OCI-LY7 (cell line): Measurements from ENCODE around the gene ARHGEF3. TPM values are rescaled to one million over a fixed set of nuclear protein-coding genes. Genes with fewer than 3 reads are reported as not detected.

Experiments
- BruUV-seq: library from RNA; stranded (reverse); fragments of 400-500 nt; replicated peaks from 2 replicates; lab custom pipeline; 2021; lab: Mats Ljungman, UMichigan
- CTCF ChIA-PET: fragments of 300-600 bp; sonication (Branson Sonifier 250); formaldehyde crosslinking; loops from one replicate; lab custom pipeline; 2022; ENCODE audit warnings: antibody characterized with exemption; ENCODE audit not compliant: unreplicated experiment; lab: Charles Lee
- POLR2A ChIA-PET: fragments of 300-600 bp; sonication (Branson Sonifier 250); formaldehyde crosslinking; loops from one replicate; lab custom pipeline; 2022; ENCODE audit warnings: antibody characterized with exemption; lab: Charles Lee
- DNase-seq: peaks from one replicate; pipeline ENCODE4 v3.0.0-alpha.2; 2015; ENCODE audit warnings: low spot score
- H2AFZ ChIP-seq: fragments of 200-600 bp; sonication (generic), shearing (Covaris generic); 2 replicates; pipeline ENCODE4 v1.6.1; 2014; ENCODE audit warnings: mild to moderate bottlenecking, antibody characterized with exemption, low read length, moderate library complexity
- H3K27ac ChIP-seq: fragments of 200-600 bp; sonication (generic); 2 replicates; pipeline ENCODE4 v1.5.1; 2014; ENCODE audit warnings: mixed run types, low read depth, mild to moderate bottlenecking, moderate library complexity, low read length, inconsistent platforms; ENCODE audit not compliant: poor library complexity, severe bottlenecking
- H3K36me3 ChIP-seq: fragments of 200-600 bp; sonication (generic); 2 replicates; pipeline ENCODE4 v1.6.1; 2014; ENCODE audit warnings: mild to moderate bottlenecking, antibody characterized with exemption, low read length, moderate library complexity, mixed read lengths; ENCODE audit not compliant: insufficient read depth
- H3K4me1 ChIP-seq: fragments of 200-600 bp; sonication (generic); 2 replicates; pipeline ENCODE4 v1.5.1; 2014; ENCODE audit warnings: mild to moderate bottlenecking, low read length; ENCODE audit not compliant: insufficient read depth, poor library complexity, severe bottlenecking
- H3K4me2 ChIP-seq: fragments of 200-600 bp; sonication (generic); 2 replicates; pipeline ENCODE4 v1.6.1; 2014; ENCODE audit warnings: mild to moderate bottlenecking, low read length
- H3K4me3 ChIP-seq: fragments of 200-600 bp; sonication (generic); 2 replicates; pipeline ENCODE4 v1.5.1; 2014; ENCODE audit warnings: mild to moderate bottlenecking, low read depth, low read length; ENCODE audit not compliant: poor library complexity, severe bottlenecking
- H3K79me2 ChIP-seq: fragments of 200-600 bp; sonication (generic); 2 replicates; pipeline ENCODE4 v1.6.1; 2016; ENCODE audit warnings: low read depth, mild to moderate bottlenecking, low read length, moderate library complexity, mixed read lengths; ENCODE audit not compliant: insufficient read depth
- H3K9me2 ChIP-seq: fragments of 200-600 bp; sonication (generic); 2 replicates; pipeline ENCODE4 v1.6.1; 2016; ENCODE audit warnings: mild to moderate bottlenecking, low read length, mixed read lengths; ENCODE audit not compliant: insufficient read depth
- H3K9me3 ChIP-seq: fragments of 200-600 bp; sonication (generic); 2 replicates; pipeline ENCODE4 v1.6.1; 2014; ENCODE audit warnings: mild to moderate bottlenecking, mixed run types, low read length, mixed read lengths
- H4K20me1 ChIP-seq: fragments of 200-600 bp; sonication (generic); 2 replicates; pipeline ENCODE4 v1.6.1; 2014; ENCODE audit warnings: mild to moderate bottlenecking, antibody characterized with exemption, low read length, moderate library complexity, mixed read lengths; ENCODE audit not compliant: insufficient read depth
- CTCF ChIP-seq: fragments of 200-600 bp; sonication (generic); conservative IDR thresholded peaks from 2 replicates; pipeline ENCODE4 v1.5.1; 2014; ENCODE audit warnings: mild to moderate bottlenecking, antibody characterized with exemption, low read length, moderate library complexity, mixed read lengths
- EZH2phosphoT487 ChIP-seq: fragments of 200-600 bp; sonication (generic); IDR thresholded peaks from 2 replicates; pipeline ENCODE4 v1.6.1; 2018; ENCODE audit warnings: low read depth, borderline replicate concordance, mild to moderate bottlenecking, mixed run types, antibody characterized with exemption, low read length, moderate library complexity, mixed read lengths
- intact Hi-C: fragments of 100-400 bp; cut with micrococcal nuclease; formaldehyde crosslinking; loops from one replicate; pipeline ENCODE4 v1.10.0; 2022; ENCODE audit not compliant: unreplicated experiment
- total RNA-seq, 2 experiments: library from RNA; depleted of rRNA in 1 of 2; stranded (reverse); fragments of >200 nt in 1 of 2; shearing (Covaris generic) in 1 of 2; gene quantifications; 2 replicates each; pipeline ENCODE4 v1.2.3, GENCODE V29; 2014 to 2022

The ARHGEF3 gene
- total RNA-seq, 2 experiments from 2014 or later: 14.1 to 26.9 TPM

- BruUV-seq: no TSS peak
- Histone ChIP-seq H3K4me3 (no peak overlapping the region), H3K4me1 (peaks cover 28% of the 10 kb centered on the region), H3K36me3 (no peaks in the 10 kb centered on the region; the same call in 1 of the 2 replicates), H3K4me2 (no peak overlapping the region), H3K9me3 (no peaks in the 10 kb centered on the region), H3K27ac (no peak overlapping the region), H3K79me2 (peaks cover 17% of the 10 kb centered on the region; the same call in 1 of the 2 replicates), H4K20me1 (peaks cover 9% of the 10 kb centered on the region; the same call in 1 of the 2 replicates), H3K9me2 (no peaks in the 10 kb centered on the region), H2AFZ (no peak overlapping the region)
- ChIA-PET POLR2A (interaction anchor here (0.7 to 0.9 kb wide), 2 partner anchors 13 to 23 kb away, joined by 3 to 4 read pairs; no protein-coding TSS in a partner anchor), CTCF (no interaction called here)
- intact Hi-C loops: no loop called here
- no peak for DNase-seq
- TF ChIP-seq CTCF: no peak
- TF ChIP-seq EZH2phosphoT487: no peak
Observed at GRCh38 chr3:56795829-56796185, 5.9 kb downstream of the ARHGEF3 start.

GRCh38 chr3:56795097-56795828, 6.5 kb downstream of the ARHGEF3 start:
- intact Hi-C loops: no loop called here
- DNase-seq: no peak
- POLR2A ChIA-PET: interaction anchor here (0.9 kb wide), 1 partner anchor 12 kb away, joined by 4 read pairs; no protein-coding TSS in a partner anchor
- Histone ChIP-seq H3K9me2 (no peaks in the 10 kb centered on the region), H3K9me3 (no peaks in the 10 kb centered on the region), H3K36me3 (no peaks in the 10 kb centered on the region; the same call in 1 of the 2 replicates), H2AFZ (no peak overlapping the region), H3K4me1 (peaks cover 23% of the 10 kb centered on the region), H3K4me3 (no peak overlapping the region), H3K4me2 (no peak overlapping the region), H3K79me2 (peaks cover 17% of the 10 kb centered on the region; the same call in 1 of the 2 replicates), H4K20me1 (0 out of 2 replicates have a peak, but pooled peaks cover 7% of the 10 kb centered on the region), H3K27ac (no peak overlapping the region)
- CTCF ChIA-PET: no interaction called here
- no TSS peak for BruUV-seq
- TF ChIP-seq CTCF (no peak), EZH2phosphoT487 (no peak)

GRCh38 chr3:56792193-56792592, 9.6 kb downstream of the ARHGEF3 start:
- TF ChIP-seq EZH2phosphoT487: no peak
- TF ChIP-seq CTCF: no peak
- BruUV-seq: no TSS peak
- intact Hi-C loops: no loop called here
- no peak overlapping the region for H3K27ac ChIP-seq
- POLR2A ChIA-PET: interaction anchor here (0.6 to 0.9 kb wide), 3 partner anchors 10 to 42 kb away, joined by 3 read pairs; partner anchors contain the start of gene ARHGEF3
- H3K4me1 ChIP-seq: peaks cover 11% of the 10 kb centered on the region
- no peaks in the 10 kb centered on the region; the same call in 1 of the 2 replicates for H3K36me3 ChIP-seq
- H3K9me3 ChIP-seq: no peaks in the 10 kb centered on the region
- CTCF ChIA-PET: no interaction called here
- H3K4me2 ChIP-seq: no peak overlapping the region
- no peak for DNase-seq
- no peak overlapping the region for H2AFZ ChIP-seq
- H3K9me2 ChIP-seq: no peaks in the 10 kb centered on the region
- no peaks in the 10 kb centered on the region for H3K79me2 ChIP-seq
- no peaks in the 10 kb centered on the region for H4K20me1 ChIP-seq
- H3K4me3 ChIP-seq: no peak overlapping the region
